Psoas muscle (tissue), 8 donors: ENCODE data around the gene OR14A2. TPM values are rescaled to one million over a fixed set of nuclear protein-coding genes. Genes with fewer than 3 reads are reported as not detected.
"Not testable (repeated sequence)": the region's sequence is repeated elsewhere in the genome, so short reads cannot be mapped to it uniquely, and the experiment has no call there.

ENCODE experiments used
- ATAC-seq, 4 donors: fragments of 200-7000 bp; cut with Tn5 transposase; one replicate each; pipeline ENCODE4 v1.9.1; 2020; ENCODE audit warnings: moderate library complexity in 3 of 4, mild to moderate bottlenecking in 2 of 4
- DNase-seq, 2 donors: peaks; one replicate each; pipeline ENCODE4 v3.0.0-alpha.2; 2020
- H3K27ac ChIP-seq: fragments of 200-600 bp; one replicate; pipeline ENCODE4 v1.8.0; 2022
- H3K27me3 ChIP-seq, 3 donors: fragments of 200-600 bp in 1 of 3; one replicate each; pipeline versions ENCODE4 v1.6.1 to v1.8.0; 2013 to 2022; ENCODE audit warnings: low read length in 2 of 3, mild to moderate bottlenecking in 2 of 3, moderate library complexity in 1 of 3; ENCODE audit not compliant: insufficient read depth in 3 of 3
- H3K36me3 ChIP-seq, 2 donors: fragments of 200-600 bp in 1 of 2; one replicate each; pipeline versions ENCODE4 v1.6.1 to v1.8.0; 2013 to 2022; ENCODE audit warnings: low read depth in 1 of 2, mild to moderate bottlenecking in 1 of 2, moderate library complexity in 1 of 2; ENCODE audit not compliant: insufficient read depth in 1 of 2
- H3K4me1 ChIP-seq: fragments of 200-600 bp; one replicate; pipeline ENCODE4 v1.8.0; 2022
- H3K4me3 ChIP-seq: fragments of 200-600 bp; one replicate; pipeline ENCODE4 v1.8.0; 2022; ENCODE audit warnings: mild to moderate bottlenecking
- H3K9me3 ChIP-seq: fragments of 200-600 bp; one replicate; pipeline ENCODE4 v1.8.0; 2022
- WGBS, 3 donors: extraction: QIAGEN DNeasy Blood & Tissue Kit; methylation state at CpG; one replicate each; pipeline versions ENCODE4 v1.1.6 to v1.1.7; 2013; 5-methylcytosine and 5-hydroxymethylcytosine counted together
- intact Hi-C, 2 donors: fragments of 100-400 bp; cut with DNase I; formaldehyde crosslinking; loops; one replicate each; pipeline versions ENCODE4 v1.11.0 to v1.14.2; 2022
- long read RNA-seq, 2 donors: library from polyadenylated mRNA; unstranded; transcript quantifications; one replicate each; pipeline ENCODE4 v2.0.0, GENCODE V29; 2021
- polyA plus RNA-seq, 3 donors: library from polyadenylated mRNA; stranded (reverse); fragments of 200-250 nt; gene quantifications; one replicate each; pipeline ENCODE4 v1.2.3, GENCODE V29; 2013
- total RNA-seq, 4 donors: library from RNA; stranded (reverse); fragmentation: NEBNext Ultra II Directional in 2 of 4; extraction: Animal tissue kit (Norgen Biotek cat#: 25700) in 2 of 4; gene quantifications; one replicate each; pipeline versions ENCODE4 v1.2.1 to v1.2.4, GENCODE V29; 2021 to 2023
- TF ChIP-seq, protein P1 (sequence below): fragments of 200-600 bp; IDR thresholded peaks from one replicate; pipeline ENCODE4 v1.8.0; 2022; ENCODE audit warnings: antibody characterized with exemption
- donor health status: healthy with polysubstance abuse.
- donor health status: DM: no; HTN: no; CAD: no; lungs with moderate emphysema.
- donor health status: Bipolar disorder and iron deficiency.
- donor health status: healthy.
- donor health status: DM: yes; HTN: yes; CAD: no.
- donor health status: DM: no; HTN: no; CAD: no.
- donor health status: DM: no; HTN: no; CAD: no.
- donor health status: DM: yes; HTN: yes; CAD: no.

The OR14A2 gene
- total RNA-seq (not detected), polyA plus RNA-seq (not detected)
- long read RNA-seq, donor 1 = 0 reads
- long read RNA-seq, donor 2 = 0 reads

DNA sequence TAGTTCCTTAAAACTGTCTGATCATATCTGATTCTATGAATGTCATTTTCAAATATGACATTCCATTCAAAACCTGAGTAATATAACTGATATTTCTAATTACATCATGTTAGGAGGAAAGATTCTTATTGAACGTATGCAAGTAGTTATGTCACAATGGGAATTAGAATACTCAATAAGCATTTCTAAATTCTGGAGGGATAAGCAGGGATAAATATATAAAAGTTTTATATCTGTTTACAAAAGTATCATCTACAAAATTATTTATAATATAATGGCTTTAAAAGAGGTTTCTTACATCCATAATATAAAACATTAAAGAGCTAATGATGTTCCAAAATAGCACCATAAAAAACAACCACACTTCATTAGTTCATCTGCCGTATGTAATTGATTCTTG is at the start of gene OR14A2:
Gene OR14A2, minus strand, starts transcription at position 101 of the 400 bp plus-strand sequence.
- ATAC-seq (no peak), DNase-seq (no peak)
- Histone ChIP-seq H3K27ac (no peak within 1 kb of the TSS), H3K27me3 (no peaks in the 10 kb centered on the region), H3K4me3 (no peak within 1 kb of the TSS), H3K9me3 (peaks cover 10% of the 10 kb centered on the region), H3K36me3 (no peaks in the 10 kb centered on the region), H3K4me1 (no peaks in the 10 kb centered on the region)
- WGBS, 3 donors = 91 to 98% (median 94%) methylated on average over 2 of the region's 2 CpGs
- intact Hi-C loops = no loop called here
- TF ChIP-seq, protein P1, sequence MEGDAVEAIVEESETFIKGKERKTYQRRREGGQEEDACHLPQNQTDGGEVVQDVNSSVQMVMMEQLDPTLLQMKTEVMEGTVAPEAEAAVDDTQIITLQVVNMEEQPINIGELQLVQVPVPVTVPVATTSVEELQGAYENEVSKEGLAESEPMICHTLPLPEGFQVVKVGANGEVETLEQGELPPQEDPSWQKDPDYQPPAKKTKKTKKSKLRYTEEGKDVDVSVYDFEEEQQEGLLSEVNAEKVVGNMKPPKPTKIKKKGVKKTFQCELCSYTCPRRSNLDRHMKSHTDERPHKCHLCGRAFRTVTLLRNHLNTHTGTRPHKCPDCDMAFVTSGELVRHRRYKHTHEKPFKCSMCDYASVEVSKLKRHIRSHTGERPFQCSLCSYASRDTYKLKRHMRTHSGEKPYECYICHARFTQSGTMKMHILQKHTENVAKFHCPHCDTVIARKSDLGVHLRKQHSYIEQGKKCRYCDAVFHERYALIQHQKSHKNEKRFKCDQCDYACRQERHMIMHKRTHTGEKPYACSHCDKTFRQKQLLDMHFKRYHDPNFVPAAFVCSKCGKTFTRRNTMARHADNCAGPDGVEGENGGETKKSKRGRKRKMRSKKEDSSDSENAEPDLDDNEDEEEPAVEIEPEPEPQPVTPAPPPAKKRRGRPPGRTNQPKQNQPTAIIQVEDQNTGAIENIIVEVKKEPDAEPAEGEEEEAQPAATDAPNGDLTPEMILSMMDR = no peak

DNA sequence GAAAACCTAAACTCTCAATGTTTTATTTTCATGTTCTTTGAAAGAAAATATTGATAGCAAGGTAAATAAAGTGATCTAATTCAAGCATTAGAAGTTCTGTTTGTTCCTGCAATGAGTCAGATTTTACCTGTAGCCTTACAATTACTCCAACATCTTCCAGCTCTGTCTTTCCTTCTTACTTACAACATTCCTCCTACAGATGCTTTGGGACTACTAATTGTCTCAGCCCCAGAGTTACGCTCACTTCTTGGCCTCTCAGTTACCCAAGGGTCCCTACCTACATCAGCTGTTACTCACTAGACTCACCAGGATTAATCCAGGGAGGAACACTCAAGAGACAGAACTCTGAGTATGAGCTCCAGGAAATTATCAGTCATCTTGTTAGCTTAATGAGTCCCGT is 49.6 kb upstream of the OR14A2 start:
- H3K9me3 ChIP-seq = no peaks in the 10 kb centered on the region
- H3K4me1 ChIP-seq = no peaks in the 10 kb centered on the region
- TF ChIP-seq, protein P1 = no peak
- intact Hi-C loops = no loop called here
- DNase-seq (no peak), ATAC-seq (no peak)
- H3K27me3 ChIP-seq = no peaks in the 10 kb centered on the region
- H3K4me3 ChIP-seq = no peak overlapping the region
- 0 to 68% (median 39%) methylated on average over 2 of the region's 2 CpGs for WGBS, 3 donors
- H3K36me3 ChIP-seq = no peaks in the 10 kb centered on the region
- H3K27ac ChIP-seq = no peak overlapping the region

DNA sequence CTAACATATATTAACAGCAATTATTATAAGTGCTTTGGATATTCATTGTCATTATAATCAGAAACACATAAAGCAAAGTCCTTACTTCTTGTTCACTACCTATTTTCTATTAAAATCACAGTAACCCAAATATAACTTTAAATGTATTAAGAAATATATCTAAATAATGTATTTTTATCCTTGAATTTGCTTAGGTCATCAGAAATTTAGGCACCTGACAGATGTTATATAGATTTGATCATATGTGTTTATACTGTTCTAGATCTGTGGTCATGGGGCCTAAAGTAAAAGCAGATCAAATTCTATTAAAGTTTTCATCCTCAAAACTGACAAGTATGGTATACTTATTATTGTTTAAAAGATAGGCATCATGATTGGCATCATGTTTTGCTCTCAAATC is 21.7 kb upstream of the OR14A2 start:
- H3K36me3 ChIP-seq = no peaks in the 10 kb centered on the region
- H3K27me3 ChIP-seq = no peaks in the 10 kb centered on the region
- ATAC-seq (no peak), DNase-seq (no peak)
- no peak overlapping the region for H3K4me3 ChIP-seq
- H3K9me3 ChIP-seq = no peaks in the 10 kb centered on the region
- TF ChIP-seq, protein P1 = no peak
- no peaks in the 10 kb centered on the region for H3K4me1 ChIP-seq
- intact Hi-C loops = no loop called here
- no peak overlapping the region for H3K27ac ChIP-seq

DNA sequence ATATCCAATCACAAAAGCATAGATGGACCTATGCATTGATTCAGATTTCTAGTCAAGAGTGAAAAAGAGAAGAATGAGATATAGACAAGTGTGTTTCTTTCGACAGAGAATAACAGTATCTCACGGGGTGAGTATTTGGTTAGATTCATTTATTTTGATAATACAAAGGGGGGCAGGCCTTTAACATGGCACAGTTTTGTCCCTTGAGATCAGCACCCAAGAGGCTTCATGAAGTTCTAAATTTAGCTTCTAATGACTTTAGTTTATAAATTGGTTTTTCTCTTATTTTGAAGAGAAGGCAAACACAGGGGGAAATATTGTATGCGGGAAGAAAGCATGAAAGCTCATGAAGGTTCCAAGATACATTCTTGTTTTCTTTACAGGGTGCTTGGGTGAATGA is 12.5 kb upstream of the OR14A2 start, which contains the start of gene OR1C1:
Gene OR1C1, minus strand, starts transcription at position 101 of the 400 bp plus-strand sequence. CDS start 2,150 bp downstream, outside the sequence.
- no peak for DNase-seq
- no peak within 1 kb of the TSS for H3K27ac ChIP-seq
- H3K4me3 ChIP-seq = no peak within 1 kb of the TSS
- H3K4me1 ChIP-seq = no peaks in the 10 kb centered on the region
- no peaks in the 10 kb centered on the region for H3K9me3 ChIP-seq
- 92 to 97% (median 94%) methylated on average over 3 of the region's 3 CpGs for WGBS, 3 donors
- no peaks in the 10 kb centered on the region for H3K36me3 ChIP-seq
- ATAC-seq = no peak
- TF ChIP-seq, protein P1 = no peak
- intact Hi-C loops = no loop called here
- no peaks in the 10 kb centered on the region for H3K27me3 ChIP-seq

DNA sequence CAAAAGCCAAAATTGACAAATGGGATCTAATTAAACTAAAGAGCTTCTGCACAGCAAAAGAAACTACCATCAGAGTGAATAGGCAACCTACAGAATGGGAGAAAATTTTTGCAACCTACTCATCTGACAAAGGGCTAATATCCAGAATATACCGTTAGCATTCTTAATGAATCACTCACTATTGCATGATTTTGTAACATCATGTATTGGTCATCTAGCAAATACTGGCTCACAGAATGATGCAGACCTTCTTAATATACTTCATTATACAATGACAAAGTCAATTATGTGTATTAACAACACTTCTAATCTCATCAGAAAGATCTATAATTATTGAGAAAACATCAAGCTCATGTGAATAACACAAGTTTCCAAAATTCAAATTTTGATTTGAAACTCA is 6.4 kb upstream of the OR14A2 start:
- H3K4me3 ChIP-seq, H3K27ac ChIP-seq, H3K4me1 ChIP-seq, H3K36me3 ChIP-seq, ATAC-seq, intact Hi-C loops, H3K27me3 ChIP-seq, DNase-seq: not testable (repeated sequence)
- peaks cover 10% of the 10 kb centered on the region for H3K9me3 ChIP-seq
- WGBS, 3 donors = 91 to 100% (median 94%) methylated on average over 1 of the region's 1 CpG
